Neuronal stem cell (in vitro differentiated cells): ENCODE results near the gene DLD.

Experiments used
- DNase-seq: peaks from one replicate; pipeline ENCODE4 v3.0.0-alpha.2; 2013; ENCODE audit warnings: low spot score
- H2AFZ ChIP-seq: one replicate; pipeline ENCODE4 v1.6.1; 2013; ENCODE audit warnings: mild to moderate bottlenecking, low read length, inconsistent platforms
- H2AK5ac ChIP-seq: 2 replicates; pipeline ENCODE4 v1.6.1; 2013; ENCODE audit warnings: low read depth, mild to moderate bottlenecking, inconsistent platforms, low read length, moderate library complexity, mixed read lengths
- H2BK120ac ChIP-seq: 2 replicates; pipeline ENCODE4 v1.6.1; 2013; ENCODE audit warnings: low read depth, mild to moderate bottlenecking, inconsistent platforms, low read length, moderate library complexity, mixed read lengths
- H2BK12ac ChIP-seq: one replicate; pipeline ENCODE4 v1.6.1; 2013; ENCODE audit warnings: low read length, inconsistent platforms
- H2BK15ac ChIP-seq: 2 replicates; pipeline ENCODE4 v1.6.1; 2013; ENCODE audit warnings: mild to moderate bottlenecking, low read length, inconsistent platforms, mixed read lengths
- H2BK5ac ChIP-seq: one replicate; pipeline ENCODE4 v1.6.1; 2013; ENCODE audit warnings: inconsistent platforms, mild to moderate bottlenecking, low read length, moderate library complexity
- H3K14ac ChIP-seq: one replicate; pipeline ENCODE4 v1.6.1; 2013; ENCODE audit warnings: low read length, inconsistent platforms
- H3K18ac ChIP-seq: 2 replicates; pipeline ENCODE4 v1.6.1; 2013; ENCODE audit warnings: low read length, inconsistent platforms
- H3K23ac ChIP-seq: 2 replicates; pipeline ENCODE4 v1.6.1; 2013; ENCODE audit warnings: low read depth, mild to moderate bottlenecking, mixed read lengths, low read length, inconsistent platforms; ENCODE audit not compliant: poor library complexity
- H3K27ac ChIP-seq: replicated peaks from 3 replicates; pipeline ENCODE4 v1.5.1; 2013; ENCODE audit warnings: low read length, inconsistent platforms
- H3K27me3 ChIP-seq, 3 experiments: 2 replicates each; pipeline ENCODE4 v1.6.1; 2013; ENCODE audit warnings: low read length in 3 of 3, mild to moderate bottlenecking in 2 of 3, inconsistent platforms in 1 of 3, low read depth in 1 of 3, mixed read lengths in 1 of 3, moderate library complexity in 1 of 3; ENCODE audit not compliant: control insufficient read depth in 3 of 3, insufficient read depth in 3 of 3
- H3K36me3 ChIP-seq, 2 donors: replicated peaks in 1 of 2; 2 replicates each; pipeline ENCODE4 v1.6.1; 2013; ENCODE audit warnings: low read length in 2 of 2; ENCODE audit not compliant: control insufficient read depth in 2 of 2, insufficient read depth in 2 of 2
- H3K4ac ChIP-seq: 2 replicates; pipeline ENCODE4 v1.6.1; 2013; ENCODE audit warnings: inconsistent platforms, mild to moderate bottlenecking, low read length, moderate library complexity
- H3K4me1 ChIP-seq, 2 donors: 1 replicate in 1 of 2; 2 replicates in 1 of 2; pipeline ENCODE4 v1.6.1; 2013; ENCODE audit warnings: low read length in 2 of 2, low read depth in 1 of 2; ENCODE audit not compliant: control insufficient read depth in 2 of 2, insufficient read depth in 1 of 2
- H3K4me2 ChIP-seq: one replicate; pipeline ENCODE4 v1.6.1; 2013; ENCODE audit warnings: mild to moderate bottlenecking, low read length, inconsistent platforms; ENCODE audit not compliant: insufficient read depth, poor library complexity, severe bottlenecking
- H3K4me3 ChIP-seq, 2 donors: 2 replicates each; pipeline ENCODE4 v1.5.1; 2013; ENCODE audit warnings: low read length in 2 of 2, mild to moderate bottlenecking in 2 of 2, inconsistent platforms in 1 of 2, moderate library complexity in 1 of 2
- H3K79me1 ChIP-seq: one replicate; pipeline ENCODE4 v1.6.1; 2013; ENCODE audit warnings: low read depth, mild to moderate bottlenecking, inconsistent platforms, low read length, moderate library complexity
- H3K9ac ChIP-seq: one replicate; pipeline ENCODE4 v1.6.1; 2013; ENCODE audit warnings: mild to moderate bottlenecking, low read depth, low read length, inconsistent platforms; ENCODE audit not compliant: poor library complexity
- H3K9me3 ChIP-seq, 2 donors: replicated peaks in 1 of 2; 2 replicates each; pipeline versions ENCODE3 to v1.6.1; 2013; ENCODE audit warnings: low read length in 2 of 2, mild to moderate bottlenecking in 2 of 2, inconsistent platforms in 1 of 2, low read depth in 1 of 2, mixed read lengths in 1 of 2, moderate library complexity in 1 of 2; ENCODE audit not compliant: control insufficient read depth in 2 of 2, insufficient read depth in 1 of 2
- H4K8ac ChIP-seq: one replicate; pipeline ENCODE4 v1.6.1; 2013; ENCODE audit warnings: low read depth, mild to moderate bottlenecking, inconsistent platforms, low read length, moderate library complexity
- H4K91ac ChIP-seq: one replicate; pipeline ENCODE4 v1.6.1; 2013; ENCODE audit warnings: low read length, low read depth, mild to moderate bottlenecking, inconsistent platforms; ENCODE audit not compliant: poor library complexity
- WGBS, 2 donors: extraction: QIAGEN DNeasy Blood & Tissue Kit; methylation state at CpG; one replicate each; pipeline ENCODE4 v1.1.7; 2013; ENCODE audit warnings: missing lambda C conversion rate in 2 of 2, mixed read lengths in 1 of 2; ENCODE audit not compliant: insufficient read length in 2 of 2, insufficient replicate concordance in 1 of 2; ENCODE audit errors: extremely low coverage in 2 of 2; 5-methylcytosine and 5-hydroxymethylcytosine counted together

The DLD gene

GRCh38 chr7:107951172-107951787, 60.3 kb downstream of the DLD start:
- Histone ChIP-seq H3K4me2 (no peak overlapping the region), H3K9ac (no peak overlapping the region), H2BK5ac (peak overlapping the region; percentile 2), H3K4me3 (no peak overlapping the region), H2AK5ac (peak overlapping the region; percentile 71), H4K8ac (no peak overlapping the region), H4K91ac (peak overlapping the region; percentile 76), H3K27ac (peak overlapping the region; percentile 27), H2AFZ (no peak overlapping the region), H3K18ac (peak overlapping the region; percentile 86), H3K9me3 (no peaks in the 10 kb centered on the region), H2BK12ac (peak overlapping the region; percentile 47), H3K79me1 (no peaks in the 10 kb centered on the region), H3K14ac (peak overlapping the region; percentile 1), H3K23ac (no peak overlapping the region), H3K27me3 (no peaks in the 10 kb centered on the region), H3K36me3 (peaks cover 13 to 55% of the 10 kb centered on the region in 2 donors), H3K4me1 (peaks cover 22 to 27% of the 10 kb centered on the region in 2 donors), H2BK120ac (no peak overlapping the region), H3K4ac (no peak overlapping the region), H2BK15ac (peak overlapping the region; percentile 64)
- no CpG with 5 or more reads among the region's 14 CpGs for WGBS, 2 donors
- no peak for DNase-seq

GRCh38 chr7:107951896-107952295, 60.9 kb downstream of the DLD start:
- peak overlapping the region; percentile 1 for H3K14ac ChIP-seq
- H3K18ac ChIP-seq, result peak overlapping the region; percentile 89
- peaks cover 17 to 61% of the 10 kb centered on the region in 2 donors for H3K36me3 ChIP-seq
- WGBS, 2 donors, result no CpG with 5 or more reads among the region's 9 CpGs
- peak overlapping the region; percentile 12 for H3K4ac ChIP-seq
- H2AK5ac ChIP-seq, result peak overlapping the region; percentile 71
- peak overlapping the region; percentile 19 for H4K8ac ChIP-seq
- peaks cover 22 to 27% of the 10 kb centered on the region in 2 donors for H3K4me1 ChIP-seq
- H4K91ac ChIP-seq, result peak overlapping the region; percentile 76
- peak overlapping the region; percentile 33 for H3K9ac ChIP-seq
- peak overlapping the region; percentile 23 for H2BK15ac ChIP-seq
- H3K4me2 ChIP-seq, result no peak overlapping the region
- H2AFZ ChIP-seq, result no peak overlapping the region
- H3K79me1 ChIP-seq, result no peaks in the 10 kb centered on the region
- no peaks in the 10 kb centered on the region for H3K9me3 ChIP-seq
- H3K27ac ChIP-seq, result peak overlapping the region; percentile 27
- peak overlapping the region; percentile 2 for H2BK5ac ChIP-seq
- no peak overlapping the region for H3K4me3 ChIP-seq
- no peak overlapping the region for H2BK120ac ChIP-seq
- peak overlapping the region; percentile 97 for H2BK12ac ChIP-seq
- no peak for DNase-seq
- H3K27me3 ChIP-seq, result no peaks in the 10 kb centered on the region
- no peak overlapping the region for H3K23ac ChIP-seq

GRCh38 chr7:107953265-107953923, 62.4 kb downstream of the DLD start:
- H3K14ac ChIP-seq, result no peak overlapping the region
- no peak overlapping the region for H2BK120ac ChIP-seq
- H2AFZ ChIP-seq, result no peak overlapping the region
- no peak overlapping the region for H4K8ac ChIP-seq
- no CpG with 5 or more reads among the region's 10 CpGs for WGBS, 2 donors
- H2AK5ac ChIP-seq, result no peak overlapping the region
- H3K27me3 ChIP-seq, result no peaks in the 10 kb centered on the region
- DNase-seq, result no peak
- H2BK12ac ChIP-seq, result no peak overlapping the region
- H3K4me2 ChIP-seq, result no peak overlapping the region
- H2BK5ac ChIP-seq, result no peak overlapping the region
- peaks cover 18 to 23% of the 10 kb centered on the region in 2 donors for H3K4me1 ChIP-seq
- no peak overlapping the region for H2BK15ac ChIP-seq
- peak overlapping the region; percentile 29 for H3K27ac ChIP-seq
- no peak overlapping the region for H4K91ac ChIP-seq
- peaks cover 20 to 66% of the 10 kb centered on the region in 2 donors for H3K36me3 ChIP-seq
- H3K23ac ChIP-seq, result no peak overlapping the region
- H3K9ac ChIP-seq, result no peak overlapping the region
- no peak overlapping the region for H3K4me3 ChIP-seq
- no peaks in the 10 kb centered on the region for H3K79me1 ChIP-seq
- H3K4ac ChIP-seq, result no peak overlapping the region
- H3K18ac ChIP-seq, result peak overlapping the region; percentile 31
- no peaks in the 10 kb centered on the region for H3K9me3 ChIP-seq

- no peak overlapping the region for H3K18ac ChIP-seq
- no peaks in the 10 kb centered on the region for H3K9me3 ChIP-seq
- no peak for DNase-seq
These were observed 62.9 kb downstream of the DLD start for GRCh38 chr7:107953924-107954303.

More at GRCh38 chr7:107953924-107954303, 62.9 kb downstream of the DLD start:
- Histone ChIP-seq H3K4me2 (no peak overlapping the region), H2BK5ac (no peak overlapping the region), H3K4me3 (no peak overlapping the region), H3K36me3 (peaks cover 21 to 69% of the 10 kb centered on the region in 2 donors), H3K4me1 (peaks cover 12 to 21% of the 10 kb centered on the region in 2 donors), H4K8ac (no peak overlapping the region), H3K27me3 (no peaks in the 10 kb centered on the region), H3K23ac (no peak overlapping the region), H3K27ac (peak overlapping the region; percentile 29), H3K4ac (no peak overlapping the region), H2BK15ac (no peak overlapping the region), H3K14ac (no peak overlapping the region), H2BK12ac (no peak overlapping the region), H2AFZ (no peak overlapping the region), H3K9ac (no peak overlapping the region), H3K79me1 (no peaks in the 10 kb centered on the region), H2BK120ac (no peak overlapping the region), H2AK5ac (no peak overlapping the region), H4K91ac (no peak overlapping the region)
- no CpG with 5 or more reads among the region's 2 CpGs for WGBS, 2 donors
